ENCODE results near the gene FIP1L1. TPM values are rescaled to one million over a fixed set of nuclear protein-coding genes. Genes with fewer than 3 reads are reported as not detected.
A peak's percentile ranks its signal among the peaks of the same experiment; 100 is the strongest.

The FIP1L1 gene
- total and polyA plus RNA-seq, 4 donors = 22.1 to 82.8 (median 32.0) TPM

DNA sequence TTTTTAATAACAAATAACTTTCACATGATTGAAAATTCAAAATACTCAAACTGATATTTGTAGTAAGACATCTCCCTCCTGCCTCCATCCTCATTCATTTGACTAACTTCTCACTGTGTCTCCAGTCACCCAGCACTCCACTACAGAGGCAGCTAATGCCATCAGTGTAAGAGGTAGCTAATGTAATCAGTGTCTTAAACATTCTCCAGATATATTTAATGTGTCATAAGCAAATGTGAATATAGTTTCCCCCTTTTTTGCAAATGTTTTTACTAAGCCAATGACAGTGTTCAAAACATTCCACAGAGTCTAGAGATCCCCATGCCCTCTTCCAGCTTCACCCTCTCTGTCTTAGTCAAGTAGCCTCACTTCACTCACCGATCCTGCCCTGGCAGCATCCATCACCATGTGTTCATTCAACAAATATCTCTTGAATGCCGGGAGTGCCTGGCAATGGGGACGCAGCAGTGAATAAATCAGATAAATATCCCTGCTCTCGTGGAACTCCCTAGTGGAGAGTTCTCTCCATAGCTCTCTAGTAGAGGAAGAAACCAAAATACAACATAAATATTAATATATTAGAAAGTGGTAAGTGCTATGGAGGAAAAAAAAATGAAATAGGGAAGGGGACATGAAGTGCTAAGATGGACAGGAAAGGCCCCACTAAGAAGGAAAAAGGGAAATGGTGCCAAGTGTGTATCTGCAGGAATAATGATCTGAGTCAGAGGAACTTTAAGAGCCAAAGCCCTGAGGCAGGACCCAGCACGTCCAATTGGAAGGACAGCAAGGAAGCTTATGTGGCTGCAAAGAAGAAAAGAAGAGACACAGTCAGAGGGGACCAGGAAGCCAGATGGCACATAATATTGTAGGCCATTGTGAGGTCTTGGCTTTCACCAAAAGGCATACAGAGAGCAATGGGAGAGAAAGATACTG is 30.3 kb upstream of the FIP1L1 start:
- no peak overlapping the region for H3K9ac ChIP-seq (ENCODE audit: insufficient read depth in 1 of 2, low read length in 2 of 2)

DNA sequence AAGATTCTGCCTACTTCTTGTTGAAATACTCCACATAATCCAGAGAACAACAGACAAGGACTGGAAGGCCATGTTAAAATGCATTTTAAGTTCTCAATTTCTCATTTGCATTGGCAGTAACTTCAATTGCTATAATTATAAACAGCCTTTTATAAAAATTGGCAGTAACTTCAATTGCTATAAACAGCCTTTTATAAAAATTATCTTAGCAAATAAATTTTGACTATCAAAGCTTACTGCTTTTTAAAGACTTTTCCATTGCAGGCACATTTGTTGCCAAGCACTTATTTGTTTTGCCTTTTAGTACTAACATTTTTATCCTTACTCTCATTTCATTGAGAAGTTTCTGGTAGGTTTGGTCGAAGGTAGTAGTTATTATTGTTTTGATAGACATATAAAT is 29.4 kb upstream of the FIP1L1 start:
- Histone ChIP-seq H3K4me1 (ENCODE audit: control insufficient read depth in 5 of 5, insufficient read depth in 5 of 5, low read length in 5 of 5) (peaks cover 2 to 31% (median 6%) of the 10 kb centered on the region in 5 donors), H3K4me3 (no peak overlapping the region), H3K36me3 (ENCODE audit: control insufficient read depth in 4 of 4, insufficient read depth in 4 of 4, low read length in 4 of 4) (peaks cover 0 to 2% (median under 1%) of the 10 kb centered on the region in 4 donors), H3K27me3 (ENCODE audit: control insufficient read depth in 3 of 3, insufficient read depth in 3 of 3, low read length in 2 of 3) (no peaks in the 10 kb centered on the region), H3K9ac (ENCODE audit: insufficient read depth in 1 of 2, low read length in 2 of 2) (no peak overlapping the region), H3K9me3 (ENCODE audit: control insufficient read depth in 4 of 4, insufficient read depth in 3 of 4, low read length in 3 of 4) (no peaks in the 10 kb centered on the region), H3K27ac (ENCODE audit: low read depth in 1 of 2, low read length in 1 of 2) (no peak overlapping the region)
- TF ChIP-seq CTCF (IDR thresholded peaks at IDR 0.05; ENCODE audit: control extremely low read depth, extremely low read depth) = no peak
- ATAC-seq (ENCODE audit: insufficient read depth, low FRiP score) (no peak), DNase-seq (peak in 2 of 3 donors; percentile 93 to 94)
- WGBS, 2 donors = 85 to 86% methylated on average over 1 of the region's 1 CpG

More for the DNA sequence above, 30.3 kb upstream of the FIP1L1 start:
- Histone ChIP-seq H3K36me3 (ENCODE audit: control insufficient read depth in 4 of 4, insufficient read depth in 4 of 4, low read length in 4 of 4) (peaks cover 0 to 2% (median 0%) of the 10 kb centered on the region in 4 donors), H3K4me1 (ENCODE audit: control insufficient read depth in 5 of 5, insufficient read depth in 5 of 5, low read length in 5 of 5) (peaks cover 2 to 31% (median 6%) of the 10 kb centered on the region in 5 donors), H3K4me3 (no peak overlapping the region), H3K9me3 (ENCODE audit: control insufficient read depth in 4 of 4, insufficient read depth in 3 of 4, low read length in 3 of 4) (no peaks in the 10 kb centered on the region), H3K27me3 (ENCODE audit: control insufficient read depth in 3 of 3, insufficient read depth in 3 of 3, low read length in 2 of 3) (no peaks in the 10 kb centered on the region), H3K27ac (ENCODE audit: low read depth in 1 of 2, low read length in 1 of 2) (no peak overlapping the region)
- DNase-seq (peak; percentile 19 to 60 (median 52)), ATAC-seq (ENCODE audit: insufficient read depth, low FRiP score) (peak; percentile 11)
- no peak for TF ChIP-seq CTCF (IDR thresholded peaks at IDR 0.05; ENCODE audit: control extremely low read depth, extremely low read depth)
- WGBS, 2 donors = 62 to 73% methylated on average over 5 of the region's 5 CpGs

- peaks cover 0 to 3% (median 1%) of the 10 kb centered on the region in 4 donors for H3K36me3 ChIP-seq (ENCODE audit: control insufficient read depth in 4 of 4, insufficient read depth in 4 of 4, low read length in 4 of 4)
- DNase-seq = peak; percentile 81 to 98 (median 97)
- WGBS, 2 donors = 80 to 86% methylated on average over 4 of the region's 4 CpGs
- H3K27ac ChIP-seq (ENCODE audit: low read depth in 1 of 2, low read length in 1 of 2) = no peak overlapping the region
- TF ChIP-seq CTCF (IDR thresholded peaks at IDR 0.05; ENCODE audit: control extremely low read depth, extremely low read depth) = no peak
- H3K4me1 ChIP-seq (ENCODE audit: control insufficient read depth in 5 of 5, insufficient read depth in 5 of 5, low read length in 5 of 5) = peaks cover 2 to 31% (median 6%) of the 10 kb centered on the region in 5 donors
- no peak overlapping the region for H3K9ac ChIP-seq (ENCODE audit: insufficient read depth in 1 of 2, low read length in 2 of 2)
- H3K4me3 ChIP-seq = no peak overlapping the region
- no peaks in the 10 kb centered on the region for H3K9me3 ChIP-seq (ENCODE audit: control insufficient read depth in 4 of 4, insufficient read depth in 3 of 4, low read length in 3 of 4)
- H3K27me3 ChIP-seq (ENCODE audit: control insufficient read depth in 3 of 3, insufficient read depth in 3 of 3, low read length in 2 of 3) = no peaks in the 10 kb centered on the region
- no peak for ATAC-seq (ENCODE audit: insufficient read depth, low FRiP score)
These were observed 28.4 kb upstream of the FIP1L1 start for GRCh38 chr4:53349091-53349491.

Measured in lung (tissue), 12 donors.